ENCODE data around the gene ZMIZ1.

The ZMIZ1 gene

DNA sequence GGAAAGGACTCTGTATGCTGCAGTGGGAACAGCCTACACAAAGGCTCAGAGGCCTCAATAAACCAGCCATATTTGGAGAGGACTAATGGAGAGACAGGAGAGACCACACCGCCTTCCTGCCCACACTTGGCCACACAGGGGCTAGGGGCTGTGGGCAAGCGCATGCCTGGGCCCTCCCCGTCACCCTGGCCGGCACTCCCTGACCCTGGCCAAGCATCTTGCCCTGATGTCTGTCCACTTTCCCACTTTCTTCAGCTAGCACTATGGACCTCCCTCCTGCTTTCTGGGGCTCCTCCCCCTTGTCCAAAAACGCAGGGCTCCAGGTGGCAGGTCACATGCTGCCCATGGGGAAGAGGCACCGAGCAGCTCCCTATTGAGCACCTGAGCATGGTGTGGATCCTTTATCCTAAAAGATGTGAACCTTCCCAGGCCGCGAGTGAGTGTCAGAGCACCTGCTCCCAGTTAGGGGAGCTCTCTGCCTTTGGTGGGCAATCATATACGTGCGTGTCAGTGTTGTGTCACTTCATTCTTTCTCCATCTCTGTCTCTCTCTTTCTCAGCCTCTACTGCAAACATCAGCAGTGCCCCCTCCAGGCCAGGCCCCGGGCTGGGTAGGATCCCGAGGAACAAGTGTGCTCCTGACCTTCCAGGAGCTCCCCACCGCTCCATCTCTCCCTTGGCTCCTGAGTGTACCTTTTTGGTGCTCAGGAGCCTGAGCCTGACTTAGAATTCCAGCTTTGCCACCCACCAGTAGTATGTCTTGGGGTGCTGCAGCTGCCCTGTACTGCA, 74.0 kb downstream of the ZMIZ1 start:
- peaks cover 20 to 37% of the 10 kb centered on the region in 2 experiments for H3K4me1 ChIP-seq (ENCODE audit: control insufficient read depth in 1 of 2, insufficient read depth in 1 of 2, low read depth in 1 of 2, low read length in 1 of 2)
- peaks cover 8% of the 10 kb centered on the region for H3K36me3 ChIP-seq
- TF ChIP-seq, protein P1, sequence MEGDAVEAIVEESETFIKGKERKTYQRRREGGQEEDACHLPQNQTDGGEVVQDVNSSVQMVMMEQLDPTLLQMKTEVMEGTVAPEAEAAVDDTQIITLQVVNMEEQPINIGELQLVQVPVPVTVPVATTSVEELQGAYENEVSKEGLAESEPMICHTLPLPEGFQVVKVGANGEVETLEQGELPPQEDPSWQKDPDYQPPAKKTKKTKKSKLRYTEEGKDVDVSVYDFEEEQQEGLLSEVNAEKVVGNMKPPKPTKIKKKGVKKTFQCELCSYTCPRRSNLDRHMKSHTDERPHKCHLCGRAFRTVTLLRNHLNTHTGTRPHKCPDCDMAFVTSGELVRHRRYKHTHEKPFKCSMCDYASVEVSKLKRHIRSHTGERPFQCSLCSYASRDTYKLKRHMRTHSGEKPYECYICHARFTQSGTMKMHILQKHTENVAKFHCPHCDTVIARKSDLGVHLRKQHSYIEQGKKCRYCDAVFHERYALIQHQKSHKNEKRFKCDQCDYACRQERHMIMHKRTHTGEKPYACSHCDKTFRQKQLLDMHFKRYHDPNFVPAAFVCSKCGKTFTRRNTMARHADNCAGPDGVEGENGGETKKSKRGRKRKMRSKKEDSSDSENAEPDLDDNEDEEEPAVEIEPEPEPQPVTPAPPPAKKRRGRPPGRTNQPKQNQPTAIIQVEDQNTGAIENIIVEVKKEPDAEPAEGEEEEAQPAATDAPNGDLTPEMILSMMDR (IDR thresholded peaks at IDR 0.05), result no peak
- H3K27ac ChIP-seq, result no peak overlapping the region
- no peak overlapping the region for H3K4me3 ChIP-seq (ENCODE audit: low read depth in 1 of 2, low read length in 1 of 2)
- no peaks in the 10 kb centered on the region for H3K9me3 ChIP-seq
- peaks cover 11% of the 10 kb centered on the region for H3K27me3 ChIP-seq

DNA sequence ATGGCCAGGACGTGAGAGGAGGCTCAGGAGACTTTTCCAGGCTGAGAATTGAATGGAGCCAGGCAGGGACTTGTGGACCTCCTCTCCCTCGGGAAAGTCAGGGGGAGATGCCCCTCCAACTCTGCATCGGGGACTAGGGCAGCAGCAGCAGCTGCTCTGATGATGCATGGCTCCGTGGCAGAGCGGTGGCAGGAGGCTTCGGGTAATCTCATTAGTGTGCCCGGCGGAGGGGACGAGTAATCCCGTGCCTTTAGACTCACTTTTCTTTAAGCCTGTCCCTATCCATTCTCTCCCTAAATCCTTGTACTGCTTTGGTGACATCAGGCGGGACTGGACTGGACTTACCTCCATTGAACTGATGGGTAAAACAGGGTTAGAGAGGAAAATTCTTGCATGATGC, 75.1 kb downstream of the ZMIZ1 start:
- peaks cover 10% of the 10 kb centered on the region for H3K27me3 ChIP-seq
- TF ChIP-seq, protein P1 (IDR thresholded peaks at IDR 0.05), result no peak
- H3K4me3 ChIP-seq (ENCODE audit: low read depth in 1 of 2, low read length in 1 of 2), result no peak overlapping the region
- peaks cover 8% of the 10 kb centered on the region for H3K36me3 ChIP-seq
- peaks cover 14 to 44% of the 10 kb centered on the region in 2 experiments for H3K4me1 ChIP-seq (ENCODE audit: control insufficient read depth in 1 of 2, insufficient read depth in 1 of 2, low read depth in 1 of 2, low read length in 1 of 2)
- no peaks in the 10 kb centered on the region for H3K9me3 ChIP-seq
- H3K27ac ChIP-seq, result no peak overlapping the region

DNA sequence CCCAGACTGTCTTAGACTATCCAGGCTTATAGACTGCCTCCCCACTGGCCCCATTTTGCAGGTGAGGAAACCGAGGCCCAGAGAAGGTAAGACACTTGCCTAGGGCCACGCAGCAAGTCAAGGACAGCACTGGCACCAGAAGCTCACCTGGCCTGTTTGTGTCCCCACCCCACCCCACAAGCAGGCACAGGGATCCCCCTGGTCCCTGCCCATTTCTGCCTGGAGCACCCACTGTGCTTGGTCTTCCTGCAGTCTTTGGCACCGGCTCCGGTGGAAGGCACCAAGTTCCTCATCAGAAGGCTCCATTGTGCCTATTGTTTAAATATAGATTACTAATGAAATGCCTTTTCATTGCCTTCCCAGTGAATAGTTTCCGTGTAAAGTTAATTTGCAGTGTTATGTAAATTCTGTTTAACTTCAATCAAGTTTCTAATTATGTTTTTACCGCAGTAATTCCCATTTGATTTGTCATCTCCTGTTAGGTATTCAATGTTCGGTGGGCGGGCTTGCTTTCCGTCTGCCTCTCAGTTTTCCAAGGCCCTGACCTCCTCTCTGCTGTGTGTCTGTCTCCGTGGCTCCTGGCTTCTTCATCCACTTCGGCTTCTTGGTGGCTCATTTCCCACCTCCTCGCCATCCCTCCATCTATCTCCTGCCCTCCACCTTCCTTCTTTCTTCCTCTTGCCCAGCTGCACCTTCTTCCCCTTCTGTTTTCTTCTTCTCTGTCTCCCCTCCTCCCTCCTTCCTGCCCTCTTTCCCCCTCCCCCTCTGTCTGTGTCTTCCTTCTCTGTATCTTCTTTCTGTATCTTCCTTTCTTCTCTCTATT, 75.8 kb downstream of the ZMIZ1 start:
- H3K36me3 ChIP-seq, result peaks cover 8% of the 10 kb centered on the region

DNA sequence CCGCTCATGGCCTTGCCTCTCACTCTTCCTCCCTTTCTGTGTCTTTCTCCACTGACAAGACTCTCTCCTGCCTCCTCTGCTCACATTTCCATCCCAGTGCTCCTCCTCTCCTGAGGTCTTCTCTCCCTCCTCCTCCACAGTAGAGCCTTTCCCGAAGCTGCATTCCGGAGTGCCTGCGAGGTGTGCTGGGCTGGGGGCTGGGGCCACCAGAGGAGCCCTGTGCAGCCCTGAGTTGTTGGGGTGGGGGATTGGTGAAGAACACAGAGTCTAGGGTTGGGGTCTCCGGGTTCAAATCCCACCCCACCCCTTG, 76.4 kb downstream of the ZMIZ1 start:
- Histone ChIP-seq H3K27ac (no peak overlapping the region), H3K4me3 (ENCODE audit: low read depth in 1 of 2, low read length in 1 of 2) (no peak overlapping the region), H3K9me3 (no peaks in the 10 kb centered on the region), H3K36me3 (peaks cover 8% of the 10 kb centered on the region), H3K4me1 (ENCODE audit: control insufficient read depth in 1 of 2, insufficient read depth in 1 of 2, low read depth in 1 of 2, low read length in 1 of 2) (peaks cover 22 to 52% of the 10 kb centered on the region in 2 experiments), H3K27me3 (no peaks in the 10 kb centered on the region)
- TF ChIP-seq, protein P1 (IDR thresholded peaks at IDR 0.05), result no peak

More for the DNA sequence above, 75.8 kb downstream of the ZMIZ1 start:
- Histone ChIP-seq H3K9me3 (no peaks in the 10 kb centered on the region), H3K27me3 (peaks cover 3% of the 10 kb centered on the region), H3K27ac (no peak overlapping the region), H3K4me3 (ENCODE audit: low read depth in 1 of 2, low read length in 1 of 2) (no peak overlapping the region), H3K4me1 (ENCODE audit: control insufficient read depth in 1 of 2, insufficient read depth in 1 of 2, low read depth in 1 of 2, low read length in 1 of 2) (peaks cover 17 to 48% of the 10 kb centered on the region in 2 experiments)
- TF ChIP-seq, protein P1 (IDR thresholded peaks at IDR 0.05), result no peak

DNA sequence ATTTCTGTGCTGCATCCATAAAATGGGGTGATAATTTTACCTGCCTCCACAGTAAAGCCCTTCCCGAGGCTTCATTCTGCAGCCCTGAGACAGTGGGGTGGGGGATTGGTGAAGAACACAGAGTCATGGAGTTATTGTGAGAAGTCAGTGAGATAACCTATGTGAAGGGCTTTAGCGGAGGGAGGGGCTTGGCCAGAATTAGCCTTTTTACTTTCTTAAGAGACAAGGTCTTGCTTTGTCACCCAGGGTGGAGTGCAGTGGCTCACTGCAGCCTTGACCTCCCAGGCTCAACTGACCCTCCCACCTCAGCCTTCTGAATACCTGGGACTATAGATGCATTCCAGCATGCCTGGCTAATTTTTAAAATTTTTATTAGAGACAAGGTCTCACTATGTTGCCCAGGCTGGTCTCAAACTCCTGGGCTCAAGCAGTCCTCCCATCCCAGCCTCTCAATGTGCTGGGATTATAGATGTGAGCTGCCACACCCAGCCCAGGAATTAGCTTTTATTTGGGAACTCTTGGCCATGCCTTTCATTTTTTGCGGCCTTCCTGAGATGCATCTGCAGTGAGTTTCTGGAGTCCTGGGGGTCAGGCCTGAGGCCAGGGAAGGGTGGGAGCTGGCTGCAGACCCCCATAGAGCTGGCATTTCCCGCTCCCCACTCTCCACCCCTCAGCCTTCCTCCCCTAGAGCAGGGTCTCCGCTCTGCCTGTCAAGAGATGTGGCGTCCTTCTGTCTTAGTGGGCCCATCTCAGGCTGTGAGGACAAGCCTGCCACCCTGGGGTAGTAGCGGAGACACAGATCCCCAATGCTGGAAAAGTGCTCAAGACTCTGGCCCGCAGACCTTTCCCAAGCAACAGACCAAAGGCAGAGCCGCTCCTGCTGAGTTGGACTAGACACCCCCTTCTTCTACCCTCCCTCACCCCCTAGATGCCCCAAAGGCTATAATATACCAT, 77.0 kb downstream of the ZMIZ1 start:
- peaks cover 1% of the 10 kb centered on the region for H3K36me3 ChIP-seq
- H3K27me3 ChIP-seq, result no peaks in the 10 kb centered on the region
- no peak overlapping the region for H3K27ac ChIP-seq
- TF ChIP-seq, protein P1 (IDR thresholded peaks at IDR 0.05), result no peak
- H3K4me3 ChIP-seq (ENCODE audit: low read depth in 1 of 2, low read length in 1 of 2), result no peak overlapping the region
- peaks cover 29 to 56% of the 10 kb centered on the region in 2 experiments for H3K4me1 ChIP-seq (ENCODE audit: control insufficient read depth in 1 of 2, insufficient read depth in 1 of 2, low read depth in 1 of 2, low read length in 1 of 2)
- H3K9me3 ChIP-seq, result no peaks in the 10 kb centered on the region

Measured in neutrophil (primary cell).